Omental fat pad (tissue), 4 donors: Measurements from ENCODE around the gene EIF4A3. TPM values are rescaled to one million over a fixed set of nuclear protein-coding genes. Genes with fewer than 3 reads are reported as not detected.

ENCODE experiments used
- ATAC-seq: fragments of 150-250 bp; one replicate; pipeline ENCODE4 v1.9.1; 2016; ENCODE audit warnings: mild to moderate bottlenecking, moderate library complexity; ENCODE audit not compliant: low FRiP score
- DNase-seq: peaks from one replicate; pipeline ENCODE4 v3.0.0-alpha.2; 2019; ENCODE audit warnings: low spot score
- CTCF ChIP-seq, 3 donors: fragments of 450-650 bp; IDR thresholded peaks; one replicate each; pipeline ENCODE4 v1.5.1; 2016 to 2017; ENCODE audit warnings: antibody characterized with exemption in 3 of 3, mild to moderate bottlenecking in 3 of 3, moderate library complexity in 2 of 3
- total RNA-seq, 4 donors: library from RNA; depleted of rRNA; stranded (reverse); fragments of >200 nt; gene quantifications; one replicate each; pipeline ENCODE4 v1.1.0, GENCODE V29; 2016

Gene EIF4A3
- total RNA-seq, 4 donors from 2014 or later: 49.0 to 218 (median 112) TPM

- no peak for TF ChIP-seq CTCF (IDR thresholded peaks at IDR 0.05)
- no peak for DNase-seq
- ATAC-seq: no peak
These were observed 26.2 kb upstream of the EIF4A3 start for GRCh38 chr17:80173126-80173525.

DNA sequence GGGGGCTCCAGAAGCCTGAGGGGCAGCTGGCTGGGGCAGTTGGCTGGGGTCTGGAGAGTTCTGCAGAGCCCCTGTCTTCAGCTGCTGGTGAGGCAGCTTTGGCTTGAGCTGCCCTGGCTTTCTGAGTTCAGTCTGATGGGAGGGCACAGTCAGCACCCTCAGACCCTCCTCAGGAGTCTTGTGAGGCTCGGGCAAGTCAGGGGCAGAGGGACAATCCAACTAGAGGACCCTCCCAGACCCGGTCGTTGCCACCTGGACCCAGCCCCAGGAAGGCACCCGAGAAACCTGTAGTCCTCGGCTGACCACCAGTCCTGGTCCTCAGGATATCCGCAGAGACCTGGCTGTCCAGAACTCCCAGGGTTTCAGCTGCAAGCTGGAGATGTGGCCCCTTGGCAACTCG lies 24.8 kb upstream of the EIF4A3 start:
- ATAC-seq (no peak), DNase-seq (no peak)
- TF ChIP-seq CTCF (IDR thresholded peaks at IDR 0.05): no peak

DNA sequence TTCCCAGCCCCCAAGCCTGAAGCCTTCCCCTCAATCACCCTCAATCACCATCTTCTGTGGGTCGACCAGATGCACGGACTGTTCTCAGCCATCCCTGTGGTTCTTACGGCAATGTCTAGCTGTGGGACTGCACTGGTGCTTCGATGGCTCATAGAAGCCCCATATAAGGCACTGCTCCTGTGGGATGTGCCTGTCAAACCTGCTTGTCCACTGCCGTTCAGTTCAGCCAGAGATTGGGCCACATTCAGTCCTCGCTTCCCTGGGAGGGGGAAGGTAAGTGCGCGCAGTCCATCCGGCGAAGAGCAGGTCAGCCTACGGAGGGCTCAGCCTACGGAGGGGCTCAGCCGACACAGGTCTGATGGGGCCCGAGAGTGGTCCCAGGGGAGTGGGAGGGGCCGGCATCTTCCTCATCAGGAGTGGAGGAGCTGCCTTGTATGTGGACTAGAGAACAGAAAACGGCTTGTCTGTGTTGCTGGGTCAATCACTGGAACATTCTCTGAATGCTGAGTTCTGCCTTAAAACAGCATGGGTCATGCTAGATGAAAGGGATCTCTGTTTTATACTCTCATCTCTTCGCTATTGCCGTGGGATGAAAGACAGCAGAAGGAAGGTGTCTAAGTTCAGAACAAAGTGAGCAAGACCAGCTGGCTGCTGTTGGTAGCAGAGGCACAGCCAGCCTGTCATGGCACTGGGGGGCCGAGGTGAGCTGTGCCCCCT lies 23.0 kb upstream of the EIF4A3 start, which contains the start of gene CARD14:
Gene CARD14 (plus strand): TSS at position 247 of the 717 bp plus-strand sequence. CDS start 11,409 bp downstream, outside the sequence.
- TF ChIP-seq CTCF (IDR thresholded peaks at IDR 0.05): no peak
- ATAC-seq (no peak), DNase-seq (no peak)

DNA sequence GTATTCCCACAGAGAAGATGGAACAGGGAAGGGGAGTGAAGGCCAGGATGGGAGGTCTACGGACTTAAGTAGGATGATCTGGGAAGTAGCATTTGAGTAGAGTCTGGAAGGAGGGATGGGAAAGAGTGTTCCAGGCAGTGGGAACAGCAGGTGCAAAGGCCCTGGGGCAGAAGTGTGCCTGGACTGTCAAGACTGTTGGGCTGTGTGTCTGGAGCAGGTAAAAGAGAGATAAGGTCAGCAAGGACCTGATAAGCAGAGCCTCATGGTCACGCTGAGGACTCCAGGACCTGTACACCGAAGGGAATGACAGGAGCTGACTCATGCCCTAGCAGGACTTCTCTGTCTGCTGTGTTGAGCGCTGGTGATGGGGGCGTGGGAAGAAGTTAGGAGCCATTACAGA lies 22.2 kb upstream of the EIF4A3 start:
- DNase-seq (no peak), ATAC-seq (no peak)
- no peak for TF ChIP-seq CTCF (IDR thresholded peaks at IDR 0.05)

DNA sequence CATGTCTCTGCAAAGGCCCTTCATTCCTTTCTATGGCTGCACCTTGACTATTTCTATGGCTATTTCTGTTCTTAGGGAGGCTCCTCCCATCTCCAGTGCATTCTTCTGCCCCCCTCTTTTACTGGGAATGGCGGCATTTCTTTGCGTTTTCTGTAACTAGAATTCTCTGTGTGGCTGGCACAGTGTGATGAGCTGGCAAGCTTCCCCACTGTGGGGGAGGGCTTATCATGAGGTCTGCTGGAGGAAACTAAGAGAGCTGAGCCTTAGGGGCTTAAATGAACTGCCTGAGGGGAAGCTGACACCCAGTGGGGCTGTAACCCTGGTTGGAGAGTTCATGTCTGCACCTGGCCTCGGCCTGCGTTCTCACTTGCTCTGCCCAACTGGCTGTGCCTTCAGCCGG lies 21.4 kb upstream of the EIF4A3 start:
- DNase-seq: no peak
- no peak for ATAC-seq
- TF ChIP-seq CTCF (IDR thresholded peaks at IDR 0.05): no peak

DNA sequence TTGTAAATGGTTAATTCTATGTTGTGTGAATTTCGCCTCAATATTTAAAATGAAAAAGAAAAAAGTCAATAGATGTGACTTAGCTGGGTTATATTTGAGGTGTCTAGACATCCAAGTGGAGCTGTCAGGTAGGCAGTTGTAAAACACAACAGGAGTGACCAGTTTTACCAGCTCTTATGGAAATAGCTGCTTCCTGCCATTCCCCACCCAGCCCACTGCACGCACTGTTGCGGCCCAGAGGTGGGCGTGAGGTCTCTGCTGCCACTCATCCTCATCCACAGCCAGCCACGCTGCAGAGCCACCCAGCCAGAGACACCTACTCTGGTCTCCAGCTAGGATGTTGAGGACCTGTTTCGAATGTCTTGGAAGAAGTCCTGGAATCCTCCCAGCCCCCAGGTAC lies 19.5 kb upstream of the EIF4A3 start:
- DNase-seq (no peak), ATAC-seq (peak; percentile 15)
- TF ChIP-seq CTCF (IDR thresholded peaks at IDR 0.05): no peak

GRCh38 chr17:80164185-80164584 lies 17.3 kb upstream of the EIF4A3 start:
- no peak for DNase-seq
- no peak for ATAC-seq
- no peak for TF ChIP-seq CTCF (IDR thresholded peaks at IDR 0.05)
